ENCODE results near the gene USO1.
A peak's percentile ranks its signal among the peaks of the same experiment; 100 is the strongest.

The USO1 gene

DNA sequence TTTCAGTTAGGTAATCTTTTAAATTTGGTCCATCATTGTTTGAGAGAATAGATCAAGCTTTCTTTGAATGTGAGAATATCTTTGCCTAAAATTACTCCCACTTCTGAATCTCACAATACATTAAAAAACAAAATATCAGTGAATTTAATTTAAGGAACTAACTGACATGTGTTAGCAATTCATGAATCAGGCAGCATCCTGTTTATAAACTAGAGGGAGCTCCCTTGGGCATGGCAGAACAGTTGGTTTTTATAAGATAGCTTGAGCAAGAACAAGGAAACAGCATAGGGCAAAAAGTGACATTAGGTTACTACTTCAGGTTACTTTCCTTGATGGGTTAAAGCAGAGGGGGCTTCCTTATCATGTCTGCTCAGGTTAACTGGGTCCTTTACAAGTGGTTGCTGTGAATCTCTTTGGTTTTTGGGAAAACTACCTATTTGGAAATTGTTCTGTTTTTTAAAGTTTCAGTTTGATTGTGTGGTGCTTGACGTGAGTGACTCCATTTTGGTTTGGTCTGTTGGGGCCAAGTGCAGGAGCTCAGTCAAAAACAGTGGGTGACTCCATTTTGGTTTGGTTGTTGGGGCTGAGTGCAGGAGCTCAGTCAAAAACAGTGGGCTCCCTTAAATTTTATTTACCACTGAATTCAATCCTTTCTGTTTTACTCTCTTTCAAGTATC lies 109.9 kb downstream of the USO1 start:
- TF ChIP-seq POU2F2 (IDR thresholded peaks at IDR 0.05; ENCODE audit: low read depth, low read length), result no peak
- no peak for TF ChIP-seq POLR2AphosphoS5 (IDR thresholded peaks at IDR 0.05; ENCODE audit: low read depth, low read length)
- FAIRE-seq, result no peak
- no peak for DNase-seq (ENCODE audit: insufficient read length, low spot score)

DNA sequence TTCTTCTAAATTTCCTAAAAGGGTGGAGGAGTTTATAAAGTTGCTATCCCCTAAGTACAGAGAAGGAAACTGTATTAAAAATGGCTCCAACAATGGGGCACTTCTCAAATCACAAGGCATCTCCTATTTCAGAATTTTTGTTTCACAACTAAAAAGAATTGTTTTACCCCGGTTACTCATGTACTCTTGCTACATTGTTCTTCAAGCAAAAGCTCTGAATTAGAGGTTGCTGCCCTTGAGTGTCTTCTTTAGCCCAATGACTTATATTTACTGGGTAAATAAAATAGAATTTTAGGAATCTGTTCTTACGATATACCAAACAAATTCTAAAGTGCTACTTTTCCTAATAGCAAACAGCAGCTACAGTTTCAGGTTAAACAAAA lies 110.4 kb downstream of the USO1 start:
- no peak for FAIRE-seq
- DNase-seq (ENCODE audit: insufficient read length, low spot score), result no peak
- TF ChIP-seq POU2F2 (IDR thresholded peaks at IDR 0.05; ENCODE audit: low read depth, low read length), result no peak
- no peak for TF ChIP-seq TAF1 (IDR thresholded peaks at IDR 0.05; ENCODE audit: low read depth, low read length)
- no peak for TF ChIP-seq POLR2AphosphoS5 (IDR thresholded peaks at IDR 0.05; ENCODE audit: low read depth, low read length)
- no peak for TF ChIP-seq SPI1 (IDR thresholded peaks at IDR 0.05; ENCODE audit: low read depth, low read length)

DNA sequence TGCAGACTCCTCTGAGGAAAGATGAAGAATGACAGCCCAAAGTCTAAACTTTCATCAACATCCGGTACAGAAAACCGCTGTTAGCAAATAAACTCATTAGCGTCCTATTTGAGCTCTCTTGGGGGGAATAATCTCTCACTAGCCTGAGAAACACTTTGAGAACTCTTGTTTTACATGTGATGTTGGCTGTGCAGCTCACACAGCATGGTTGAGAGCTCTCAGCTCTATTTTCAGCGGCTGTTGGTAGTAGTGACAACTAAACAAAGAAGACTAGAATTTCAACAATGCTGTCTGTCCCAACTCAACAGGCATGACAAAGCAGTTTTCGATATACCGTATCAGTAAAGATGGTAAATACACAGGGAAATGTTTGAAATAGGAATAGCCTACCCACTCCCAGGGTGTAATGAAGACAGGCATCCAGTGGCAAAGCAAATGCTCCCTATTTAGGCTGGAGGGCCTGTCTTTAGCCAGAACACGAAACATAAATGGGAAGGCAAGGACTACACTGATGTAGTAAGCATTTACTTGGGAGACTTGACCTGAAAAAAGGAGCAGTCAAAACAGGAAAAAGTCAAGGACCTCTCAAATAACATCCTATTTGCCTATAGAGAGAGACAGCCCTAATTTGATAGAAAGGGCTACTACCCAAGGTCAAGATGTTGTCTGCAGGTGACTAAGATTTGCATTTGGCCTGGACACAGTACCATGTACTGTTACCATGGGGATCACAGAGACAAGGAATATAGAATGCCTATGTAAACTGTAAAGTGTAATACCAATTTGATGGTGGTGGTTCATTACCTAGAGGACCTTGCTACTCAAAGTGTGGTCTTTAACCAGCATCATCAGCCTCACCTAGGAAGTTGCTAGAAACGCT lies 117.5 kb downstream of the USO1 start:
- FAIRE-seq (no peak), DNase-seq (ENCODE audit: insufficient read length, low spot score) (no peak)
- TF ChIP-seq POLR2A (IDR thresholded peaks at IDR 0.05; ENCODE audit: low read depth, low read length), result no peak
- TF ChIP-seq PAX5 (IDR thresholded peaks at IDR 0.05; ENCODE audit: insufficient read depth, low read length, severe bottlenecking), result no peak
- no peak for TF ChIP-seq POLR2AphosphoS5 (IDR thresholded peaks at IDR 0.05; ENCODE audit: low read depth, low read length)
- TF ChIP-seq TAF1 (IDR thresholded peaks at IDR 0.05; ENCODE audit: low read depth, low read length), result no peak

DNA sequence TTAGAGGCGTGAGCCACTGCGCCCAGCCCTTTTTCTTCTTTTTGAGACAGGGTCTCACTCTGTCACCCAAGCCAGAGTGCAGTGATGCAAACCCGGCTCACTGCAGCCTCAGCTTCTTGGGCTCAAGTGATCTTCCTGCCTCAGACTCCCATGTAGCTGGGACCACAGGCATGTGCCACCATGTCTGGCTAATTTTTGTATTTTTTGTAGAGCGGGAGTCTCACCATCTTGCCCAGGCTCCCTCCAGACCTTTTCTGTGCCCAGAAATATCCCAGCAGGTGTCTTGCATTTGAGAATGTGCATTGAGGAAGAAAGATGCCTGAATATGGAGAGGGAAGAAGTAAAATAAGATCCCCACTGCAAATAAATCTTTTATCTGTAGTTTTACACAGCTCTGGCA lies 119.2 kb downstream of the USO1 start:
- no peak for DNase-seq (ENCODE audit: insufficient read length, low spot score)
- no peak for TF ChIP-seq PAX5 (IDR thresholded peaks at IDR 0.05; ENCODE audit: insufficient read depth, low read length, severe bottlenecking)
- TF ChIP-seq SPI1 (IDR thresholded peaks at IDR 0.05; ENCODE audit: low read depth, low read length), result no peak
- no peak for TF ChIP-seq TAF1 (IDR thresholded peaks at IDR 0.05; ENCODE audit: low read depth, low read length)
- TF ChIP-seq POLR2A (IDR thresholded peaks at IDR 0.05; ENCODE audit: low read depth, low read length), result no peak
- no peak for FAIRE-seq

- FAIRE-seq, result no peak
- no peak for DNase-seq (ENCODE audit: insufficient read length, low spot score)
- TF ChIP-seq POLR2A (IDR thresholded peaks at IDR 0.05; ENCODE audit: low read depth, low read length), result no peak
- no peak for TF ChIP-seq TAF1 (IDR thresholded peaks at IDR 0.05; ENCODE audit: low read depth, low read length)
- TF ChIP-seq PAX5 (IDR thresholded peaks at IDR 0.05; ENCODE audit: insufficient read depth, low read length, severe bottlenecking), result no peak
- no peak for TF ChIP-seq SPI1 (IDR thresholded peaks at IDR 0.05; ENCODE audit: low read depth, low read length)
- TF ChIP-seq POU2F2 (IDR thresholded peaks at IDR 0.05; ENCODE audit: low read depth, low read length), result no peak
- TF ChIP-seq POLR2AphosphoS5 (IDR thresholded peaks at IDR 0.05; ENCODE audit: low read depth, low read length), result no peak
Measured at GRCh38 chr4:75844151-75844662, 119.8 kb downstream of the USO1 start.

- FAIRE-seq, result no peak
- TF ChIP-seq TAF1 (IDR thresholded peaks at IDR 0.05; ENCODE audit: low read depth, low read length) (no peak), PAX5 (IDR thresholded peaks at IDR 0.05; ENCODE audit: insufficient read depth, low read length, severe bottlenecking) (no peak), POLR2A (IDR thresholded peaks at IDR 0.05; ENCODE audit: low read depth, low read length) (no peak), SPI1 (IDR thresholded peaks at IDR 0.05; ENCODE audit: low read depth, low read length) (no peak), POLR2AphosphoS5 (IDR thresholded peaks at IDR 0.05; ENCODE audit: low read depth, low read length) (no peak), POU2F2 (IDR thresholded peaks at IDR 0.05; ENCODE audit: low read depth, low read length) (no peak)
- DNase-seq (ENCODE audit: insufficient read length, low spot score), result no peak
Measured at GRCh38 chr4:75845992-75846391, 121.6 kb downstream of the USO1 start.

GRCh38 chr4:75848171-75848760 lies 123.9 kb downstream of the USO1 start:
- FAIRE-seq (peak; percentile 48), DNase-seq (ENCODE audit: insufficient read length, low spot score) (peak; percentile 31)

DNA sequence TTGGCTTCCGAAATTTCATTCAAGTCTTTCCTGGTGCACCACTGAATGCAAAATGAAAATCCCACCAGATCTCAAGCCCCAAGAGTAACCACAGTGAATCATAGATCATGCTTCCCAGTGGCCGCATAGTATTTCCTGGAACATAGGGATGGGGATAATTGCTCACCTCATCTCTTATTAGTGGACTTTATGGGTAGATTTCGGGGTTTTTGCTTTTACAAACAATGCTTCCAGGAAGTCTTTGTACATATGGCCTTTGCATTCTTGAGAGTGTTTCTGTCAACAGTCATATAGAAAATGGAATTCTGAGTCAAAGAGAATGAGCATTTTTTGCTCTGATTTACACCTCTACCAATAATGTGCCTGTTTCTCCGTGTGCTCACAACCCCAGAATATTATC lies 124.5 kb downstream of the USO1 start:
- no peak for DNase-seq (ENCODE audit: insufficient read length, low spot score)
- no peak for TF ChIP-seq PAX5 (IDR thresholded peaks at IDR 0.05; ENCODE audit: insufficient read depth, low read length, severe bottlenecking)
- no peak for FAIRE-seq

GRCh38 chr4:75849461-75849860 lies 125.1 kb downstream of the USO1 start:
- DNase-seq (ENCODE audit: insufficient read length, low spot score), result no peak
- FAIRE-seq, result peak; percentile 23
- TF ChIP-seq POLR2A (IDR thresholded peaks at IDR 0.05; ENCODE audit: low read depth, low read length) (no peak), PAX5 (IDR thresholded peaks at IDR 0.05; ENCODE audit: insufficient read depth, low read length, severe bottlenecking) (no peak), TAF1 (IDR thresholded peaks at IDR 0.05; ENCODE audit: low read depth, low read length) (no peak), POU2F2 (IDR thresholded peaks at IDR 0.05; ENCODE audit: low read depth, low read length) (no peak), POLR2AphosphoS5 (IDR thresholded peaks at IDR 0.05; ENCODE audit: low read depth, low read length) (no peak), SPI1 (IDR thresholded peaks at IDR 0.05; ENCODE audit: low read depth, low read length) (no peak)

DNA sequence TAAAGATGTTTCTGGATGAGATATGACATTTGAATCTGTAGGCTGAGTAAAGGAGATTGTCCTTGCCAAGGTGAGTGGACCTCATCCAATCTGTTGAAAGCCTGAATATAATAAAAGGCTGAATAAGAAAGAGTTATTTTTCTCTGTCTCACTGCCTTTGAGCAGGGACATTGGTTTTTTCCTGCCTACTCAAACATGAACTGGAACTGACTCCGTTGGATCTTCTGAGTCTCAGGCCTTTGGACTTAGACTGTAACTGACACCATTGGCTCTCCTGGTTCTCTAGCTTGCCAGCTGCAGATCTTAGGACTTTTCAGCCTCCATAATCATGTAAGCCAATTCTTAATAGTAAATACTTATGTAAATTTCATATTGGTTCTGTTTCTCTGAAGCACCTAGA lies 134.3 kb downstream of the USO1 start:
- TF ChIP-seq POLR2A (IDR thresholded peaks at IDR 0.05; ENCODE audit: low read depth, low read length) (no peak), POLR2AphosphoS5 (IDR thresholded peaks at IDR 0.05; ENCODE audit: low read depth, low read length) (no peak), POU2F2 (IDR thresholded peaks at IDR 0.05; ENCODE audit: low read depth, low read length) (no peak), TAF1 (IDR thresholded peaks at IDR 0.05; ENCODE audit: low read depth, low read length) (no peak)
- DNase-seq (ENCODE audit: insufficient read length, low spot score) (no peak), FAIRE-seq (no peak)
